Measurements from ENCODE around the gene KIAA1671.
"Not testable (repeated sequence)": the region's sequence is repeated elsewhere in the genome, so short reads cannot be mapped to it uniquely, and the experiment has no call there.

The KIAA1671 gene

GRCh38 chr22:25219948-25220442 is 267.5 kb downstream of the KIAA1671 start:
- no peak for DNase-seq (ENCODE audit: low read depth in 2 of 2)
- no peak for TF ChIP-seq CTCF (IDR thresholded peaks at IDR 0.05; ENCODE audit: low read depth, low read length)
- no peak overlapping the region for H3K4me3 ChIP-seq (replicated peaks in 1 of 2; ENCODE audit: low read depth in 2 of 2, low read length in 2 of 2)

GRCh38 chr22:25221790-25222189 is 269.3 kb downstream of the KIAA1671 start:
- no peak for DNase-seq (ENCODE audit: low read depth in 2 of 2)
- TF ChIP-seq CTCF (IDR thresholded peaks at IDR 0.05; ENCODE audit: low read depth, low read length), result no peak
- no peak overlapping the region for H3K4me3 ChIP-seq (replicated peaks in 1 of 2; ENCODE audit: low read depth in 2 of 2, low read length in 2 of 2)

GRCh38 chr22:25223269-25223850 is 270.8 kb downstream of the KIAA1671 start:
- no peak for DNase-seq (ENCODE audit: low read depth in 2 of 2)
- no peak for TF ChIP-seq CTCF (IDR thresholded peaks at IDR 0.05; ENCODE audit: low read depth, low read length)
- H3K4me3 ChIP-seq (replicated peaks in 1 of 2; ENCODE audit: low read depth in 2 of 2, low read length in 2 of 2), result no peak overlapping the region

GRCh38 chr22:25228822-25229221 is 276.3 kb downstream of the KIAA1671 start:
- no peak overlapping the region for H3K4me3 ChIP-seq (replicated peaks in 1 of 2; ENCODE audit: low read depth in 2 of 2, low read length in 2 of 2)
- no peak for DNase-seq (ENCODE audit: low read depth in 2 of 2)
- no peak for TF ChIP-seq CTCF (IDR thresholded peaks at IDR 0.05; ENCODE audit: low read depth, low read length)

GRCh38 chr22:25230760-25231159 is 278.2 kb downstream of the KIAA1671 start:
- H3K4me3 ChIP-seq (replicated peaks in 1 of 2; ENCODE audit: low read depth in 2 of 2, low read length in 2 of 2); DNase-seq (ENCODE audit: low read depth in 2 of 2): not testable (repeated sequence)

GRCh38 chr22:25232301-25232700 is 279.8 kb downstream of the KIAA1671 start:
- H3K4me3 ChIP-seq (replicated peaks in 1 of 2; ENCODE audit: low read depth in 2 of 2, low read length in 2 of 2), result no peak overlapping the region
- DNase-seq (ENCODE audit: low read depth in 2 of 2), result peak; percentile 21
- TF ChIP-seq CTCF (IDR thresholded peaks at IDR 0.05; ENCODE audit: low read depth, low read length), result no peak

GRCh38 chr22:25233706-25234105 is 281.2 kb downstream of the KIAA1671 start:
- not testable (repeated sequence) for H3K4me3 ChIP-seq (replicated peaks in 1 of 2; ENCODE audit: low read depth in 2 of 2, low read length in 2 of 2)

More at GRCh38 chr22:25233706-25234105, 281.2 kb downstream of the KIAA1671 start:
- not testable (repeated sequence) for DNase-seq (ENCODE audit: low read depth in 2 of 2)
